GM23248 (cell line): ENCODE results near the gene LRRC61.

ENCODE experiments used
- EZH2 ChIP-seq: fragments of 200-600 bp; sonication (generic); IDR thresholded peaks from 2 replicates; pipeline ENCODE4 v1.6.1; 2018; ENCODE audit warnings: antibody characterized with exemption, mild to moderate bottlenecking; ENCODE audit not compliant: insufficient read depth, poor library complexity, severe bottlenecking
- EZH2phosphoT487 ChIP-seq: fragments of 200-600 bp; sonication (generic); IDR thresholded peaks from 2 replicates; pipeline ENCODE4 v1.6.1; 2018; ENCODE audit warnings: antibody characterized with exemption, moderate library complexity, mild to moderate bottlenecking, low read depth; ENCODE audit not compliant: insufficient read depth

GRCh38 chr7:150371131-150371995, 48.2 kb downstream of the LRRC61 start:
- TF ChIP-seq EZH2 (no peak), EZH2phosphoT487 (no peak)
